HEK293 (cell line): ENCODE data around the gene NR2E3.

Experiments used
- AEBP2 ChIP-seq: fragments of 450-650 bp; formaldehyde crosslinking; IDR thresholded peaks from 2 replicates; pipeline ENCODE4 v1.5.1; 2016; ENCODE audit warnings: missing biosample characterization, missing genetic modification characterization, borderline replicate concordance
- BCL11A ChIP-seq: fragments of 450-650 bp; formaldehyde crosslinking; IDR thresholded peaks from 2 replicates; pipeline ENCODE4 v1.5.1; 2016; ENCODE audit warnings: low read depth, missing biosample characterization, missing genetic modification characterization
- CTCF ChIP-seq: fragments of 450-650 bp; formaldehyde crosslinking; IDR thresholded peaks from 2 replicates; pipeline ENCODE4 v1.5.1; 2016; ENCODE audit warnings: missing biosample characterization, missing genetic modification characterization
- ELK4 ChIP-seq: IDR thresholded peaks from 2 replicates; pipeline ENCODE4 v1.6.1; 2011; ENCODE audit warnings: mild to moderate bottlenecking, low read depth, low read length, borderline replicate concordance
- KLF1 ChIP-seq: fragments of 450-650 bp; formaldehyde crosslinking; IDR thresholded peaks from 2 replicates; pipeline ENCODE4 v1.5.1; 2016; ENCODE audit warnings: missing biosample characterization, missing genetic modification characterization
- MYNN ChIP-seq: fragments of 450-650 bp; formaldehyde crosslinking; IDR thresholded peaks from 2 replicates; pipeline ENCODE4 v1.5.1; 2016; ENCODE audit warnings: missing biosample characterization, missing genetic modification characterization, borderline replicate concordance
- PRDM4 ChIP-seq: fragments of 450-650 bp; formaldehyde crosslinking; IDR thresholded peaks from 2 replicates; pipeline ENCODE4 v1.5.1; 2017; ENCODE audit warnings: missing biosample characterization, missing genetic modification characterization
- REST ChIP-seq: fragments of 450-650 bp; formaldehyde crosslinking; IDR thresholded peaks from 2 replicates; pipeline ENCODE4 v1.5.1; 2016; ENCODE audit warnings: missing biosample characterization, missing genetic modification characterization
- ZNF18 ChIP-seq: fragments of 450-650 bp; formaldehyde crosslinking; IDR thresholded peaks from 2 replicates; pipeline ENCODE4 v1.5.1; 2016; ENCODE audit warnings: missing biosample characterization, missing genetic modification characterization
- ZNF202 ChIP-seq: fragments of 450-650 bp; formaldehyde crosslinking; IDR thresholded peaks from 2 replicates; pipeline ENCODE4 v1.5.1; 2016; ENCODE audit warnings: missing biosample characterization, missing genetic modification characterization, borderline replicate concordance
- ZNF449 ChIP-seq: fragments of 450-650 bp; formaldehyde crosslinking; IDR thresholded peaks from 2 replicates; pipeline ENCODE4 v1.5.1; 2017; ENCODE audit warnings: missing biosample characterization, mild to moderate bottlenecking, missing genetic modification characterization, moderate library complexity

- TF ChIP-seq REST: no peak
- TF ChIP-seq CTCF (tag by site-specific recombination): no peak
- no peak for TF ChIP-seq ZNF449 (tag by site-specific recombination)
- TF ChIP-seq ZNF202 (tag by site-specific recombination): no peak
- no peak for TF ChIP-seq MYNN (tag by site-specific recombination)
- TF ChIP-seq KLF1 (tag by site-specific recombination): no peak
- TF ChIP-seq PRDM4 (tag by site-specific recombination): no peak
- TF ChIP-seq ZNF18: no peak
- no peak for TF ChIP-seq BCL11A (tag by site-specific recombination)
- TF ChIP-seq ELK4: no peak
- TF ChIP-seq AEBP2 (tag by site-specific recombination): no peak
Measured at GRCh38 chr15:71821547-71822129, 11.3 kb downstream of the NR2E3 start.
